Esophagus muscularis mucosa (tissue), 3 donors: ENCODE results near the gene MARCHF7.

Experiments
- CTCF ChIP-seq, 3 experiments: fragments of 200-600 bp in 2 of 3; fragments of 450-650 bp in 1 of 3; sonication (generic) in 2 of 3; IDR thresholded peaks; one replicate each; pipeline ENCODE4 v1.5.1; 2017 to 2019; ENCODE audit warnings: antibody characterized with exemption in 3 of 3, mild to moderate bottlenecking in 2 of 3, moderate library complexity in 1 of 3
- POLR2A ChIP-seq: fragments of 450-650 bp; IDR thresholded peaks from one replicate; pipeline ENCODE4 v1.6.1; 2017; ENCODE audit warnings: antibody characterized with exemption, moderate library complexity, mild to moderate bottlenecking, low read depth

- no peak for TF ChIP-seq CTCF (IDR thresholded peaks at IDR 0.05)
- no peak for TF ChIP-seq POLR2A
Observed at GRCh38 chr2:159708066-159708760, 4.1 kb upstream of the MARCHF7 start.
